ENCODE measurements around the gene MRPS30.
"Not testable (repeated sequence)": the region's sequence is repeated elsewhere in the genome, so short reads cannot be mapped to it uniquely, and the experiment has no call there.

The MRPS30 gene

DNA sequence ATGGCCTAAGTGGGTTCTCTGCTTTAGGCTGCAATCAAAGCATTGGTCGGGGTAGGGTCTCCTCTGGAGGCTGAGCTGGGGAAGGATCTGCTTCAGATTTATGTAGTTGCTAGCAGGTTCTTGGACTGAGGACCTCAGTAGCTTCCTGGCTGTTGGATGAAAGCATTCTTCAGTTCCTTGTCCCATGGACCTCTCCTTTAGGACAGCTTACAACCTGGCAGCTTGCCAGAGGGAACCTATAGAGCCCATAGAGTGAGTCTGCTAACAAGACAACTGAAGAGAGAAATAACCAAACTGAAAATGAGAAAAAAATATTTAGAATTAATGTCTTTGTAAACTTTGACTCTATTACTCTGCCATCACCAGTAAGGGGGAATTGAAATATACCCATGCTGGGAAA is 12.4 kb downstream of the MRPS30 start:
- no peak for DNase-seq (ENCODE audit: low spot score)

DNA sequence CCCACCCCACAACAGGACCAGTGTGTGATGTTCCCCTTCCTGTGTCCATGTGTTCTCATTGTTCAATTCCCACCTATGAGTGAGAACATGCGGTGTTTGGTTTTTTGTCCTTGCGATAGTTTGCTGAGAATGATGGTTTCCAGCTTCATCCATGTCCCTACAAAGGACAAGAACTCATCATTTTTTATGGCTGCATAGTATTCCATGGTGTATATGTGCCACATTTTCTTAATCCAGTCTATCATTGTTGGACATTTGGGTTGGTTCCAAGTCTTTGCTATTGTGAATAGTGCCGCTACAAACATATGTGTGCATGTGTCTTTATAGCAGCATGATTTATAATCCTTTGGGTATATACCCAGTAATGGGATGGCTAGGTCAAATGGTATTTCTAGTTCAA is 15.9 kb downstream of the MRPS30 start:
- not testable (repeated sequence) for DNase-seq (ENCODE audit: low spot score)

DNA sequence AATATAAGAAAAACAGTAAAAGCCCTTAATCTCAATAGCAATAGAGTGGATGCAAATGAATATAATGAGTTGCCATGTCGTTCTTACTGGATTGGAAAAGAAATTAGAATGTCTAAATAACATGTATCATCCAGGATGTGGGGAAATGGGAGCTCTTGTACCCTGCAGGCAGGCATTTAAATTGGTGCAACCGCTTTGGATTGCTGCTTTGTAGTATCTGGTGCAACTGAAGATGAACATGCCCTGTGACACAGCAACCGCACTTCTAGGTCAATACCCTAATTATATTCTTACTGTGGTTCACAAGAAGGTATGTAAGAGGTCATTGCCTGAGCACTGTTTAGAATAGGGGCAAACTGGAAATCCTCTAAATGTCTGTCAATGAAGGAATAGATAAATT is 18.9 kb downstream of the MRPS30 start:
- DNase-seq (ENCODE audit: low spot score): no peak

- no peak for DNase-seq (ENCODE audit: low spot score)
Measured at GRCh38 chr5:44828719-44829118, 20.0 kb downstream of the MRPS30 start.

DNA sequence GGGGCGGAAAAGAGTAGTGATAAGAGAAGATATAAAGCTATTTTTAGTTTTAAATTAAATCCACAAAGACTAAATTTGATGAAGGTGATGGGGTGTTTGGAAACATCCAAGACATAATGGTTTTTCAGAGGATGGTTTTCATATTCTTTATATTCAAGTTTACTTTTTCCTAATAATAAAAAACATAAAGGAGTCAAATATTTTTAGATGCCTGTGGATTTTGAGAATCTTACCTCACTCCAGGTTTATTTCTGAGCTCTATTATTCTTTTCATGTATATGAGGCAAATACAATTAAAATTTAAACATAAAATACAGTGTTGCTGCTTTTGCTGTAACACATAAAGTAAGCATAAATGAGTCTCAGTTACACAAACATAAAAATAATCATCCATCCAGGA is 22.2 kb downstream of the MRPS30 start:
- DNase-seq (ENCODE audit: low spot score): no peak

DNA sequence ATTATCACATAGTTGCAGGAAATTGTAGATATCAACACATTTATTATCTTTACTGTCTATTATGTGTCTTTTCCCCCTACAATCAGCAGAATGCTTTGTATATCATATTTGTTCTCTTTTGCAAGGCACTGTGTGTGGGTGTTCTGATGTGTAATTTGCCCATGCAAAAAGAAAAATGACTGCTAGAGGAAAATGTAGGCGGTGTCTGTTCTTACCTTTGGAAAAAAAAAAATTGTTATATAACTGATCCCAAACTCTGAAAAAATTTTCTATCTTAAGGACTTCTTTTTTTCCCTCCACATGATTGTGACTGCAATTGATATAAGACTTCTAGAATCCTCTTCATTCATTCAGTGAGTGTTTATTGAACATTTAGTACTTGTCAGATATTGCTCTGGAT is 24.5 kb downstream of the MRPS30 start:
- no peak for DNase-seq (ENCODE audit: low spot score)

DNA sequence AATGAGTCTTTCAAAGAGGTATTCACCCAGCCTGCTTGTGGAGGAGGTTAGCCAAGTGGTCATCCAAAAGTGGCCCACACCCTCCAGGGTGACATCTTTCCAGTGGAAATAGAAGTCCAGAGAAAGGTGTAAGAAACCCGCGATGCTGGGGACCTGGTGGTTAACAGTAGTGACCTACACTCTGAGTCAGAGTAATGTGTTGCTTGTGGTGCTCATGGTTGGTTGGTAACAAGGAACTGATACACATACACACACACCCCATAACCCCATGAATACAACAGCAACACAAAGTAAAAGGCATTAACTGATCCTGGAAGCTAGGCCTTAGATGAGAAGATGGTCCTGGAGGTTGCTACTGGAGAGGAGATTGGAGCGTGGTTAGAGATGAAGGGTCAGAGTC is 26.9 kb downstream of the MRPS30 start:
- no peak for DNase-seq (ENCODE audit: low spot score)

DNA sequence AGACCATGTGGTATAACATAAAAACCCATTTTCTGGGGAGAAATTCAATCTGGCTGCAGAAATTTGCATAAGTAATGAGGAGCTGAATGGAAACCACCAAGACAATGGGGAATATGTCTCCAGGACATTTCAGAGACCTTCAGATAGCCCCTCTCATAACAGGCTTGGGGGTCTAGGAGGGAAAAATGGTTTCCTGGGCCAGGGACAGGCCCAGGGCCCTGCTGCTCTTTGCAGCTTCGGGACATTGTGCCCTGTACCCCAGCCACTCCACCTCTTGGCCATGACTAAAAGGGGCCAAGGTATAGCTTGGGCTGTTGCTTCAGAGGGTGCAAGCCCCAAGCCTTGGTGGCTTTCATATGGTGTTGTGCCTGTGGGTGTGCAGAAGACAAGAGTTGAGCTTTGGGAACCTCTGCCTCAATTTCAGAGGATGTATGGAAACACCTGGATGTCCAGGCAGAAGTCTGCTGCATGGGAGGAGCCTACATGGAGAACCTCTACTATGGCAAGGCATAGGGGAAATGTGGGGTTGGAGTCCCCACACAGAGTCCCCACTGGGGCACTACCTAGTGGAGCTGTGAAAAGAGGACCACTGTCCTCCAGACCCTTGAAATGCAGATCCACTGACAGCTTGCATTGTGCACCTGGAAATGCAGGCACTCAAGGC is 30.4 kb downstream of the MRPS30 start:
- DNase-seq (ENCODE audit: low spot score): no peak

- no peak for DNase-seq (ENCODE audit: low spot score)
Measured at GRCh38 chr5:44842496-44843282, 33.9 kb downstream of the MRPS30 start.

GRCh38 chr5:44844744-44845143 is 36.0 kb downstream of the MRPS30 start:
- DNase-seq (ENCODE audit: low spot score): no peak

- DNase-seq (ENCODE audit: low spot score): no peak
Measured at GRCh38 chr5:44845777-44846176, 37.0 kb downstream of the MRPS30 start.

DNA sequence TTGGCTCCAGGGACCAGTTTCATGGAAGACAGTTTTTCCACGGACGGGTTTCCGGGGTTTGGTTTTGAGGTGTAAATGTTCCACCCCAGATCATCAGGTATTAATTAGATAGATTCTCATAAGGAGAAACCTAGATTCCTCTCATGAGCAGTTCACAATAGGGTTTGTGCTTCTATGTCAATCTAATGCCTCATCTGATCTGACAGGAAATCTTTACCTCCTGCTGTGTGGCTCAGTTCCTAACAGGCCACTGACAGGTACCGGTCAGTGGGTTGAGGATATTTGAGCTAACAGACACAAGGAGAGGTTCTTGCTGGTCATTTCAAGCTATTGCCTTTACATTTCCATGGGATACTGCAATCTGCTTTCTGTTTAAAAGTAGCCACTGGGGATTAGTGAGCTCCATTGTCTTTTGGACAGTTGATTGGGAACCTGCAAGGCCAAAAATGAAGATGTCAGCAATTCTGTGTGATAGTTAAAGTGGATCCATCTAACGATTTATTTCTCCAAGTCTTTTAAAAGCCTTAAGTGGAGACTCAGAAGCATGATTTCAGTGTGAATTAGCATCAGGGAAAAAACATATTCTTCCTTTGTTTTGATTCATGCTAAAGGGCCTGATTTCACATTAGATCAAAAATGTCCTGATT is 38.6 kb downstream of the MRPS30 start:
- no peak for DNase-seq (ENCODE audit: low spot score)

GRCh38 chr5:44860267-44860666 is 51.5 kb downstream of the MRPS30 start:
- no peak for DNase-seq (ENCODE audit: low spot score)

- DNase-seq (ENCODE audit: low spot score): peak; percentile 33
Measured at GRCh38 chr5:44862808-44863207, 54.1 kb downstream of the MRPS30 start.
